A673 (cell line): ENCODE measurements around the gene LIX1. TPM values are rescaled to one million over a fixed set of nuclear protein-coding genes. Genes with fewer than 3 reads are reported as not detected.
A peak's percentile ranks its signal among the peaks of the same experiment; 100 is the strongest.

Source experiments
- BruUV-seq: library from RNA; stranded (reverse); fragments of 400-500 nt; replicated peaks from 2 replicates; lab custom pipeline; 2021; lab: Mats Ljungman, UMichigan
- CTCF ChIA-PET: fragments of 300-600 bp; sonication (Branson Sonifier 250); formaldehyde crosslinking; loops from one replicate; lab custom pipeline; 2022; ENCODE audit warnings: antibody characterized with exemption; lab: Charles Lee
- POLR2A ChIA-PET: fragments of 300-600 bp; sonication (Branson Sonifier 250); formaldehyde crosslinking; loops from one replicate; lab custom pipeline; 2022; ENCODE audit warnings: antibody characterized with exemption; ENCODE audit not compliant: low non-redundant PET; lab: Charles Lee
- DNase-seq: peaks from one replicate; pipeline ENCODE4 v3.0.0-alpha.2; 2015; ENCODE audit warnings: low spot score
- H3K27ac ChIP-seq: fragments of 200-600 bp; sonication (generic); 2 replicates; pipeline ENCODE4 v1.5.1; 2016; ENCODE audit warnings: mixed run types, low read depth, mild to moderate bottlenecking, mixed read lengths, antibody characterized with exemption, low read length; ENCODE audit not compliant: poor library complexity, severe bottlenecking
- H3K27me3 ChIP-seq: fragments of 200-600 bp; sonication (generic); replicated peaks from 2 replicates; pipeline ENCODE4 v1.6.1; 2017; ENCODE audit warnings: mixed run types, low read depth, mild to moderate bottlenecking, mixed read lengths, antibody characterized with exemption, low read length; ENCODE audit not compliant: insufficient read depth, poor library complexity
- H3K36me3 ChIP-seq: fragments of 200-600 bp; sonication (generic); 2 replicates; pipeline ENCODE4 v1.6.1; 2016; ENCODE audit warnings: mixed run types, mild to moderate bottlenecking, mixed read lengths, antibody characterized with exemption, low read length; ENCODE audit not compliant: insufficient read depth, poor library complexity, severe bottlenecking
- H3K4me1 ChIP-seq: fragments of 200-600 bp; sonication (generic); 2 replicates; pipeline ENCODE4 v1.6.1; 2017; ENCODE audit warnings: mixed run types, mild to moderate bottlenecking, mixed read lengths, antibody characterized with exemption, low read length; ENCODE audit not compliant: insufficient read depth, poor library complexity, severe bottlenecking
- H3K4me3 ChIP-seq: fragments of 200-600 bp; sonication (generic); 2 replicates; pipeline ENCODE4 v1.5.1; 2016; ENCODE audit warnings: low read depth, mixed run types, mild to moderate bottlenecking, mixed read lengths, low read length; ENCODE audit not compliant: poor library complexity, severe bottlenecking
- H3K9me3 ChIP-seq: fragments of 200-600 bp; sonication (generic); 2 replicates; pipeline ENCODE4 v1.6.1; 2016; ENCODE audit warnings: mixed run types, low read depth, mild to moderate bottlenecking, mixed read lengths, antibody characterized with exemption, low read length; ENCODE audit not compliant: poor library complexity, severe bottlenecking
- EZH2 ChIP-seq: fragments of 200-600 bp; sonication (generic); IDR thresholded peaks from 2 replicates; pipeline ENCODE4 v1.6.1; 2017; ENCODE audit warnings: borderline replicate concordance, low read depth, mild to moderate bottlenecking, mixed read lengths, antibody characterized with exemption, low read length; ENCODE audit not compliant: poor library complexity, severe bottlenecking
- intact Hi-C: fragments of 100-400 bp; cut with micrococcal nuclease; formaldehyde crosslinking; loops from one replicate; pipeline ENCODE4 v1.10.0; 2022; ENCODE audit not compliant: unreplicated experiment
- total RNA-seq: library from RNA; stranded (reverse); gene quantifications from 2 replicates; pipeline ENCODE4 v1.2.3, GENCODE V29; 2021
- TF ChIP-seq, protein P1 (sequence below): fragments of 300-800, 200-600 bp; sonication (generic); conservative IDR thresholded peaks from 2 replicates; pipeline ENCODE4 v1.5.1; 2017; ENCODE audit warnings: low read depth, mild to moderate bottlenecking, antibody characterized with exemption, low read length, moderate library complexity, mixed read lengths

LIX1 gene
- total RNA-seq, 1 experiment from 2014 or later: not detected

DNA sequence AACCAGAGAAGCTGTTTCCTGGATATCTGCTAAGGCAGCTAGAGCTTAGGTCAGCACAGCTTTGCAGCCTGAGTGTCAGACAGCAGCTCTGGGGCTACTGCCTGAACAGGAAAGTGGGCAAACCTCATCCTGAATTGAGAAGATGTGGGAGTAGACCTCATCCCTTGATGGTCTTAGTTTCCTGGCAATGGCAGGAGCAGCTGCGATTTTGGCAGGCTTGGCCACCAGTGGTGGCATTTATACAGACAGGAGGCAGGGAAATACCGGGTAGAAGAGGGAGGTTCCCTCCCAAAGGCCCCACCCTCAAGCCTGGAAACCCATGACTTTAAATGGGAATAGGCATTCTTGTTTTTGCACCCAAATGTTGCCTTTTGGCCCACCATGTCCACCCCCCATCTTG, 69.7 kb downstream of the LIX1 start:
- intact Hi-C loops: no loop called here
- ChIA-PET POLR2A (no interaction called here), CTCF (no interaction called here)
- TF ChIP-seq, protein P1, sequence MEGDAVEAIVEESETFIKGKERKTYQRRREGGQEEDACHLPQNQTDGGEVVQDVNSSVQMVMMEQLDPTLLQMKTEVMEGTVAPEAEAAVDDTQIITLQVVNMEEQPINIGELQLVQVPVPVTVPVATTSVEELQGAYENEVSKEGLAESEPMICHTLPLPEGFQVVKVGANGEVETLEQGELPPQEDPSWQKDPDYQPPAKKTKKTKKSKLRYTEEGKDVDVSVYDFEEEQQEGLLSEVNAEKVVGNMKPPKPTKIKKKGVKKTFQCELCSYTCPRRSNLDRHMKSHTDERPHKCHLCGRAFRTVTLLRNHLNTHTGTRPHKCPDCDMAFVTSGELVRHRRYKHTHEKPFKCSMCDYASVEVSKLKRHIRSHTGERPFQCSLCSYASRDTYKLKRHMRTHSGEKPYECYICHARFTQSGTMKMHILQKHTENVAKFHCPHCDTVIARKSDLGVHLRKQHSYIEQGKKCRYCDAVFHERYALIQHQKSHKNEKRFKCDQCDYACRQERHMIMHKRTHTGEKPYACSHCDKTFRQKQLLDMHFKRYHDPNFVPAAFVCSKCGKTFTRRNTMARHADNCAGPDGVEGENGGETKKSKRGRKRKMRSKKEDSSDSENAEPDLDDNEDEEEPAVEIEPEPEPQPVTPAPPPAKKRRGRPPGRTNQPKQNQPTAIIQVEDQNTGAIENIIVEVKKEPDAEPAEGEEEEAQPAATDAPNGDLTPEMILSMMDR: no peak
- no peak for TF ChIP-seq EZH2
- Histone ChIP-seq H3K4me1 (no peaks in the 10 kb centered on the region), H3K4me3 (no peak overlapping the region), H3K9me3 (no peaks in the 10 kb centered on the region), H3K36me3 (no peaks in the 10 kb centered on the region), H3K27ac (no peak overlapping the region), H3K27me3 (no peaks in the 10 kb centered on the region)
- no TSS peak for BruUV-seq
- DNase-seq: no peak

DNA sequence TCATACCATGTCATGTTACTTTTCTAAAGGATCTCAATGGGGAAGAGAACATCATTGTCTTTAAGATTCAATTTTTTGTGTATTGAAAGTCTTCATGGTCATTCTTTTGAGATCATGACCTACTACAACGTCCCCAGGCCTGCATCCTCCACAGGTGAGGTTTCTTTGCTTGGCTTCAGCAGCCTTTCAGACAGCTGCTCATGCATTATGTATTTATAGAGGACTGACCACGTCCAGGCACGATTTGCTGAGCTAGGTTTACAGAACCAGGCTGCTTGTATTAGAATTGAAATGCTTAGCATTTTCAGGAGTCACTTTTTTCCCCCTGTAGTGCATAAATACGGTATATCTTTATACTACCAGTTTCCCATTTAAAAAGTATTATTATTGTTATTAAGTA, 70.4 kb downstream of the LIX1 start:
- no peak overlapping the region for H3K27ac ChIP-seq
- intact Hi-C loops: no loop called here
- H3K27me3 ChIP-seq: no peaks in the 10 kb centered on the region
- H3K4me1 ChIP-seq: no peaks in the 10 kb centered on the region
- H3K9me3 ChIP-seq: no peaks in the 10 kb centered on the region
- CTCF ChIA-PET: no interaction called here
- no peaks in the 10 kb centered on the region for H3K36me3 ChIP-seq
- no peak for TF ChIP-seq EZH2
- TF ChIP-seq, protein P1: no peak
- no TSS peak for BruUV-seq
- no peak for DNase-seq
- POLR2A ChIA-PET: no interaction called here
- H3K4me3 ChIP-seq: no peak overlapping the region

DNA sequence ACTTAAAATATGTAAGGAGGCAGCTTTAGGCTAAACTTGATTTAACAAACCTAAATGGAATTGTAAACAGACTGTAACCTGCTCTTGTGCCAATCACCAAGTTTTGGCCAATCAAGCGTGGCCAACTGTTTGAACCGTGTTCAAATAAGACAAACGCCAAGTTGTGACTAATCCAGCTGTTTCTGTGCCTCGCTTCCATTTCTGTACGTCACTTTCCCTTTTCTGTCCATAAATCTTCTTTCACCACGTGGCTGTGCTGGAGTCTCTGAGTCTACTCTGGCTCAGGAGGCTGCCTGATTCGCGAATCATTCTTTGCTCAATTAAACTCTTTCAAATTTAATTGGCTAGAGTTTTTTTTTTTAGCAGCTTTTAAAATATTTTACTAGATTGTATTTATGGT, 71.3 kb downstream of the LIX1 start:
- H3K9me3 ChIP-seq: no peaks in the 10 kb centered on the region
- no peak overlapping the region for H3K27ac ChIP-seq
- no peaks in the 10 kb centered on the region for H3K36me3 ChIP-seq
- peak; percentile 64 for DNase-seq
- no peak for TF ChIP-seq EZH2
- TF ChIP-seq, protein P1: no peak
- no peaks in the 10 kb centered on the region for H3K27me3 ChIP-seq
- intact Hi-C loops: no loop called here
- no peak overlapping the region for H3K4me3 ChIP-seq
- no peaks in the 10 kb centered on the region for H3K4me1 ChIP-seq
- CTCF ChIA-PET: no interaction called here
- no TSS peak for BruUV-seq
- POLR2A ChIA-PET: no interaction called here
